Spleen (tissue), 7 donors: Measurements from ENCODE around the gene GREB1L.

Experiments used
- CTCF ChIP-seq, 11 experiments: fragments of 200-600 bp in 7 of 11; fragments of 450-650 bp in 4 of 11; sonication (generic) in 4 of 11; IDR thresholded peaks in 8 of 11; conservative IDR thresholded peaks in 3 of 11; 1 replicate in 7 of 11; 2 replicates in 4 of 11; pipeline versions ENCODE4 v1.4.0 to v1.8.0; 2016 to 2021; ENCODE audit warnings: antibody characterized with exemption in 11 of 11, inconsistent platforms in 4 of 11, mild to moderate bottlenecking in 1 of 11
- POLR2A ChIP-seq, 3 donors: fragments of 450-650 bp; IDR thresholded peaks; one replicate each; pipeline ENCODE4 v1.5.1; 2017; ENCODE audit warnings: antibody characterized with exemption in 3 of 3, mild to moderate bottlenecking in 1 of 3
- POLR2AphosphoS5 ChIP-seq, 3 donors: sonication (generic); formaldehyde crosslinking; IDR thresholded peaks; one replicate each; pipeline ENCODE4 v1.5.1; 2017; ENCODE audit warnings: antibody characterized with exemption in 3 of 3
- donor health status: DM: no; HTN: no; CAD: no; lungs with moderate emphysema.
- donor health status: DM: no; HTN: no; CAD: no.
- donor health status: DM: no; HTN: no; CAD: no.

- TF ChIP-seq CTCF (IDR thresholded peaks at IDR 0.05 in 8 of 11, conservative IDR thresholded peaks at IDR 0.05 in 3 of 11): no peak
- TF ChIP-seq POLR2AphosphoS5 (IDR thresholded peaks at IDR 0.05): no peak
- TF ChIP-seq POLR2A (IDR thresholded peaks at IDR 0.05): no peak
Observed at GRCh38 chr18:21203126-21203525, 38.9 kb upstream of the GREB1L start.
